ENCODE data around the gene HACD2. TPM values are rescaled to one million over a fixed set of nuclear protein-coding genes. Genes with fewer than 3 reads are reported as not detected.

HACD2 gene
- polyA plus RNA-seq, 3 donors, result 12.9 to 17.1 (median 15.1) TPM

DNA sequence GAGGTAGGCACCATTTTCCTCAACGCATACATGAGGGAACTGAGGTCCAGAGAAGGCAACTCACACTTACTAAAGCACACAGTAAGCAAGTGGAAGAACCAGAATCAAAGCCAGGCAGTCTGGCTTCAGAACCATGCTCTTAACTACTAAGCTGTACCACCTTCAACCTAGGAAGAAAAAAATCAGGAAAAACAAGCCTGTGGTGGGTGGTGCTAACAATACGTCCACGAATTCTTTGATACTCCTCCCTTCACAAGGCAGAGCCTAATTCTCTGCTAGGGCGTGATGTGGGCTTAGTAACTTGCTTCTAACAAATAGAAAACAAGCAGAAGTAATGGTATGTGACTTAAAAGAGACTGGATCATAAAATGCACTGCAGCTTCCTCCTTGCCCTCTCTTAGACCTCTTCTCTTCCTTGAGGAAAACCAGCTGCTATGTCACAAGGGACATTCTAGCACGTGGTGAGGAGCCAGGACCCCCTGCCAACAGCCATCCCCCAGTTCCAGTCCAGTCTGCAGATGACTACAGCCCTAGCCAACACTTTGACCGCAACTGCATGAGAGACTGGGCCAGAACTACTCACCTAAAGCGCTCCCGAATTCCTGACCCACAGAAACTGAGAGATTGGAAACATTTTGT lies 36.9 kb downstream of the HACD2 start:
- no peak for DNase-seq
- H3K4me1 Mint-ChIP-seq, result no peaks in the 10 kb centered on the region
- no peak overlapping the region for H3K4me3 Mint-ChIP-seq
- WGBS (ENCODE audit: insufficient coverage), result 83% methylated on average over 1 of the region's 8 CpGs
- no peak overlapping the region for H3K27ac ChIP-seq (ENCODE audit: low read depth in 1 of 2, low read length in 2 of 2)
- TF ChIP-seq, protein P1, sequence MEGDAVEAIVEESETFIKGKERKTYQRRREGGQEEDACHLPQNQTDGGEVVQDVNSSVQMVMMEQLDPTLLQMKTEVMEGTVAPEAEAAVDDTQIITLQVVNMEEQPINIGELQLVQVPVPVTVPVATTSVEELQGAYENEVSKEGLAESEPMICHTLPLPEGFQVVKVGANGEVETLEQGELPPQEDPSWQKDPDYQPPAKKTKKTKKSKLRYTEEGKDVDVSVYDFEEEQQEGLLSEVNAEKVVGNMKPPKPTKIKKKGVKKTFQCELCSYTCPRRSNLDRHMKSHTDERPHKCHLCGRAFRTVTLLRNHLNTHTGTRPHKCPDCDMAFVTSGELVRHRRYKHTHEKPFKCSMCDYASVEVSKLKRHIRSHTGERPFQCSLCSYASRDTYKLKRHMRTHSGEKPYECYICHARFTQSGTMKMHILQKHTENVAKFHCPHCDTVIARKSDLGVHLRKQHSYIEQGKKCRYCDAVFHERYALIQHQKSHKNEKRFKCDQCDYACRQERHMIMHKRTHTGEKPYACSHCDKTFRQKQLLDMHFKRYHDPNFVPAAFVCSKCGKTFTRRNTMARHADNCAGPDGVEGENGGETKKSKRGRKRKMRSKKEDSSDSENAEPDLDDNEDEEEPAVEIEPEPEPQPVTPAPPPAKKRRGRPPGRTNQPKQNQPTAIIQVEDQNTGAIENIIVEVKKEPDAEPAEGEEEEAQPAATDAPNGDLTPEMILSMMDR (IDR thresholded peaks at IDR 0.05), result no peak
- no peak overlapping the region for H3K4me2 ChIP-seq (replicated peaks; ENCODE audit: extremely low read depth, low read length, poor library complexity, severe bottlenecking)
- no peaks in the 10 kb centered on the region for H4K20me1 ChIP-seq (ENCODE audit: insufficient read depth, low read length)
- H2AFZ ChIP-seq (ENCODE audit: insufficient read depth, low read depth, low read length, poor library complexity, severe bottlenecking), result no peak overlapping the region
- no peak overlapping the region for H3K4me3 ChIP-seq (replicated peaks in 1 of 3; ENCODE audit: low read depth in 2 of 3, low read length in 3 of 3)
- H3K36me3 ChIP-seq (replicated peaks in 1 of 2; ENCODE audit: control insufficient read depth in 1 of 2, insufficient read depth in 2 of 2, low read length in 2 of 2), result peaks cover 14 to 41% of the 10 kb centered on the region in 2 donors
- H3K9ac ChIP-seq (ENCODE audit: insufficient read depth, low read length, poor library complexity, severe bottlenecking), result no peak overlapping the region
- peaks cover under 1 to 5% (median 3%) of the 10 kb centered on the region in 7 donors for H3K9me3 Mint-ChIP-seq
- H3K27me3 Mint-ChIP-seq (ENCODE audit: low read depth in 3 of 3), result peaks cover 0 to 2% (median 0%) of the 10 kb centered on the region in 3 donors
- H3K27ac Mint-ChIP-seq, result peak overlapping the region in 1 of 7 donors; percentile 55
- H3K27me3 ChIP-seq (ENCODE audit: control insufficient read depth in 2 of 2, insufficient read depth in 2 of 2, low read length in 2 of 2), result no peaks in the 10 kb centered on the region
- intact Hi-C loops (cut with micrococcal nuclease), result no loop called here
- no peaks in the 10 kb centered on the region for H3K4me1 ChIP-seq (ENCODE audit: control insufficient read depth in 1 of 2, insufficient read depth in 2 of 2, low read length in 2 of 2)
- peaks cover 34 to 41% of the 10 kb centered on the region in 2 donors for H3K36me3 Mint-ChIP-seq
- no peaks in the 10 kb centered on the region for H3K79me2 ChIP-seq (ENCODE audit: insufficient read depth, low read length)
- H3K9me3 ChIP-seq (replicated peaks in 1 of 2; ENCODE audit: control insufficient read depth in 1 of 2, insufficient read depth in 1 of 2, low read length in 2 of 2), result peaks cover 0 to 1% of the 10 kb centered on the region in 2 donors

- no peaks in the 10 kb centered on the region for H3K9me3 ChIP-seq (replicated peaks in 1 of 2; ENCODE audit: control insufficient read depth in 1 of 2, insufficient read depth in 1 of 2, low read length in 2 of 2)
- intact Hi-C loops (cut with micrococcal nuclease), result no loop called here
- H2AFZ ChIP-seq (ENCODE audit: insufficient read depth, low read depth, low read length, poor library complexity, severe bottlenecking), result no peak overlapping the region
- H4K20me1 ChIP-seq (ENCODE audit: insufficient read depth, low read length), result no peaks in the 10 kb centered on the region
- H3K36me3 ChIP-seq (replicated peaks in 1 of 2; ENCODE audit: control insufficient read depth in 1 of 2, insufficient read depth in 2 of 2, low read length in 2 of 2), result peaks cover 14 to 39% of the 10 kb centered on the region in 2 donors
- no peak for DNase-seq
- Mint-ChIP-seq H3K9me3 (no peaks in the 10 kb centered on the region), H3K4me3 (no peak overlapping the region), H3K27me3 (ENCODE audit: low read depth in 3 of 3) (peaks cover 0 to 2% (median 0%) of the 10 kb centered on the region in 3 donors), H3K27ac (no peak overlapping the region), H3K36me3 (peaks cover 36 to 38% of the 10 kb centered on the region in 2 donors), H3K4me1 (no peaks in the 10 kb centered on the region)
- no peaks in the 10 kb centered on the region for H3K4me1 ChIP-seq (ENCODE audit: control insufficient read depth in 1 of 2, insufficient read depth in 2 of 2, low read length in 2 of 2)
- no peaks in the 10 kb centered on the region for H3K27me3 ChIP-seq (ENCODE audit: control insufficient read depth in 2 of 2, insufficient read depth in 2 of 2, low read length in 2 of 2)
- no peak overlapping the region for H3K9ac ChIP-seq (ENCODE audit: insufficient read depth, low read length, poor library complexity, severe bottlenecking)
- H3K4me3 ChIP-seq (replicated peaks in 1 of 3; ENCODE audit: low read depth in 2 of 3, low read length in 3 of 3), result no peak overlapping the region
- H3K79me2 ChIP-seq (ENCODE audit: insufficient read depth, low read length), result no peaks in the 10 kb centered on the region
- no peak overlapping the region for H3K27ac ChIP-seq (ENCODE audit: low read depth in 1 of 2, low read length in 2 of 2)
- no peak overlapping the region for H3K4me2 ChIP-seq (replicated peaks; ENCODE audit: extremely low read depth, low read length, poor library complexity, severe bottlenecking)
- WGBS (ENCODE audit: insufficient coverage), result 91% methylated on average over 1 of the region's 4 CpGs
- TF ChIP-seq, protein P1 (IDR thresholded peaks at IDR 0.05), result no peak
These were observed 38.6 kb downstream of the HACD2 start for GRCh38 chr3:123546133-123546755.

Measured in CD14-positive monocyte (primary cell).